Measurements from ENCODE around the gene RPL5.

GRCh38 chr1:92882819-92883218 lies 51.0 kb downstream of the RPL5 start:
- TF ChIP-seq POLR2AphosphoS5 (IDR thresholded peaks at IDR 0.05) (no peak), CTCF (IDR thresholded peaks at IDR 0.05 in 8 of 11, conservative IDR thresholded peaks at IDR 0.05 in 3 of 11) (peak in 3 of 11 experiments; percentile 21 to 43 (median 38))

All from spleen (tissue), 7 donors.